Measurements from ENCODE around the gene GYPB.
"Not testable (repeated sequence)": the region's sequence is repeated elsewhere in the genome, so short reads cannot be mapped to it uniquely, and the experiment has no call there.

Gene GYPB

GRCh38 chr4:144007960-144008359 lies 11.2 kb downstream of the GYPB start:
- not testable (repeated sequence) for DNase-seq

GRCh38 chr4:144006200-144006803 lies 12.9 kb downstream of the GYPB start:
- peak; percentile 93 for DNase-seq

GRCh38 chr4:144005558-144005953 lies 13.6 kb downstream of the GYPB start:
- DNase-seq, result not testable (repeated sequence)

- DNase-seq, result peak; percentile 40
Measured at GRCh38 chr4:144004868-144005557, 14.2 kb downstream of the GYPB start.

GRCh38 chr4:144003890-144004265 lies 15.3 kb downstream of the GYPB start:
- peak; percentile 66 for DNase-seq

GRCh38 chr4:144003205-144003889 lies 15.8 kb downstream of the GYPB start:
- DNase-seq, result peak; percentile 81

GRCh38 chr4:144000331-144000995 lies 18.7 kb downstream of the GYPB start:
- peak; percentile 87 for DNase-seq

GRCh38 chr4:143996193-143996592 lies 23.0 kb downstream of the GYPB start:
- DNase-seq, result peak; percentile 26

GRCh38 chr4:143991761-143992160 lies 27.4 kb downstream of the GYPB start:
- not testable (repeated sequence) for DNase-seq

GRCh38 chr4:143990717-143991116 lies 28.5 kb downstream of the GYPB start:
- not testable (repeated sequence) for DNase-seq

- DNase-seq, result no peak
Measured at GRCh38 chr4:143986180-143986579, 33.0 kb downstream of the GYPB start.

GRCh38 chr4:143980776-143981175 lies 38.4 kb downstream of the GYPB start:
- DNase-seq, result peak; percentile 70

GRCh38 chr4:143975527-143975926 lies 43.7 kb downstream of the GYPB start:
- peak; percentile 81 for DNase-seq

- DNase-seq, result not testable (repeated sequence)
Measured at GRCh38 chr4:143974021-143974420, 45.2 kb downstream of the GYPB start.

GRCh38 chr4:143961075-143961474 lies 58.1 kb downstream of the GYPB start:
- DNase-seq, result peak; percentile 79

GRCh38 chr4:143955306-143955705 lies 63.9 kb downstream of the GYPB start:
- DNase-seq, result peak; percentile 83

- not testable (repeated sequence) for DNase-seq
Measured at GRCh38 chr4:143951458-143951972, 67.7 kb downstream of the GYPB start.

GRCh38 chr4:143950967-143951366 lies 68.2 kb downstream of the GYPB start:
- not testable (repeated sequence) for DNase-seq

- DNase-seq, result not testable (repeated sequence)
Measured at GRCh38 chr4:143950185-143950584, 69.0 kb downstream of the GYPB start.

- peak; percentile 26 for DNase-seq
Measured at GRCh38 chr4:143947493-143947892, 71.7 kb downstream of the GYPB start.

Data from OCI-M1 (cell line).